T follicular helper cell (primary cell): ENCODE results near the gene SMNDC1.
A peak's percentile ranks its signal among the peaks of the same experiment; 100 is the strongest.

Source experiments
- DNase-seq: peaks from one replicate; pipeline ENCODE4 v3.0.0-alpha.2; 2020; ENCODE audit warnings: low read depth

Gene SMNDC1

DNA sequence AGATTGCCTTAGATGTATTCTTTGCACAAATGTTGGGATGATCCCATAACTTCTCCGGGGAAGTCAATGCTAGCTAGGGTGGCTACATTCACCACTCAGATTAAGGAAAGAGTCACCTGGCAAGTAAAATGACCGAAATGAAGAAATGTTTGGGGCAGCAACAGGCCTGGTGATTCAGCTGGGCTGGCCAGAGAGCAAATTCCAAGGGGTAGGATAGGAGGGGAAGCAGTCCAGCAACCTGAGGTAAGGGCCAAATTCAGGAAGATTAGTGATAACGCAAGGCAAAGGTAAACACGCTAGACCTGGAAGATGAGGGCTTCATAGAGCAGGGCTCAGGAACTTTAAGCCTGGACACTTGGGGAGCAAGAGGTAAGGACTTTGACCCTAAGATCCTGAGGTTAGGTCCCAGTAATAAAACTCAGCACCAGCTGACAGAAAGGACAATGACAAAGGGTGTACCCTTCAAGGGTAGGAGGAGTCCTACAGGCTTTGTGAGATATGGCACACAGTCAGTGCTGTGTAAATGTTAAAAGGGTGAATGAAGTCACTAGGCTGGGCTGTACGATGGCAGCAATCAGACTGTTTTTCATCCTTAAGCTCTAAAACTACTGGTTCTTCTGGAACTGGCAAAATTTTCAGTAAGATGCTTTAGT is 22.7 kb upstream of the SMNDC1 start:
- DNase-seq: no peak

DNA sequence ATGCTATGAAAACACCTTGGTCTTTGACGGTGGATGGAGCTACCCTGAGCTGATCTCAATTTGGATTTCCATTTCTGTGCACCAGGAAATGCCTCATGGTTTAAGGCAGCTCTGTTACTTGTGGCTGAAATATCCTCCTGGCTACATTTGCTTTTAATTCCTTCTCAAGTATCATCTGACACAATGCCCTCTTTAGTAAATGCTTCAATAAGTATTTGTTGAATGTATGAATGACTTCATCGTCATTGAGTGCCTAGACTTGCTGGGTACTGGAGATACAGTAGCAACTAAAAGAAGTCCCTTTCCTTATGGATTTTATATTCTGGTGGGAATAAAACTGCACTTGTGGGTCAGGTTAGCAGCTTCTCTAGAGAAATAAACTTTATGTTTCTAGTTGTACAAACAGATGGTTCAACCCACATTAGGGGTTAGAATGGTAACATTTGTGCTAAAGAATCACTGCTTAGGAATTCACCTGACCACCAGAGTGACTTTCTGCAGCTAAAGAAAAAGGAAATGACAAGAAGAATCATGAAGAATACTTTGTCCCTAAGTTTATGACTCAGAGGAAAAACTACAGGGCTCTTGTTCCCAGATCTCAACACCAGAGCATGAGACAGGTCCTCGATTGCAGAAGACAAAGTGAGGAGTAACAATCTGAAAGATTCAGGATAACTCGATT is 21.8 kb upstream of the SMNDC1 start:
- no peak for DNase-seq

DNA sequence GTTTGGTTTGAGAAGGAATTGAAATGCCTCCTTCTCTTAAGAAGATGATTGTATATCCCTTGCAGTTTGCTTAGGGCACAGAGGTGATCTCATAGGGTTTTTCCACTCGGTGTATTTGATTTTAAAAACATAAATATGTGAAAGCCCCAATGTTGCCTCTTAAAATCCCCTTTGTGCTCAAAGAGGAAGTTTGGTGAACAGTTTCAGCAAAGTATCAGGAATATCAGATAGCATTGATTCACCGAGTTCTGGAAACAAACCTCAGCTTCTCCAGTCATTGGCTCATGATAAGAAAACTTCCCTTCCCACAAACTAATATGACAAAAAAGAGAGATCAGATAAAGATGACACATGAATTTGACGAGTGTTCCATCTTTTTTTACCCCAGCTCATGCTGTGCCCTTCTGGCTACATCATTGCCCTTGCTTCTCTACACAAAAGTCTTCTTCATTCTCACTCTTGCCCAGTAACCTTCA is 20.1 kb upstream of the SMNDC1 start:
- no peak for DNase-seq

DNA sequence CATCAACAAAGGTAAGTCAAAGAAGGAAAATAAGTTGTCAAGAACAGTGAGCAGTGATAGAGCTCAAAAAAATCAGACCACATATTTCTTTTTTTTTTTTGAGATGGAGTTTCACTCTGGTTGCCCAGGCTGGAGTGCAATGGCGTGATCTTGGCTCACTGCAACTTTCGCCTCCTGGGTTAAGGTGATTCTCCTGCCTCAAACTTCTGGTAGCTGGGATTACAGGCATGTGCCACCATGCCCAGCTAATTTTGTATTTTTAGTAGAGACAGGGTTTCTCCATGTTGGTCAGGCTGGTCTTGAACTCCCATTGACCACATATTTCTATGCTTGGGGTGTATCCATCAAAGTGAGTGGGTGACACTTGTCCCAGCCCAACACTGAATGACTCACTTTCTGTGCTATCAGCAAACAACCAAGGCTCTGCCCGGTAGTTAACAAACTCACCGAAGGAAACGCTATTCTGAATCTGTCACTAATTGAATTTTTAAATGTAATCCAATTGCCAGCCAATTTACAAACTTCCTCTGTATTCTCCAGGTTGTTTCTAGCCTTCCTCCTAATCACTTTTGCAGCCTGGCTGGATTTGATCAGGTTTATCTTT is 19.6 kb upstream of the SMNDC1 start:
- no peak for DNase-seq

DNA sequence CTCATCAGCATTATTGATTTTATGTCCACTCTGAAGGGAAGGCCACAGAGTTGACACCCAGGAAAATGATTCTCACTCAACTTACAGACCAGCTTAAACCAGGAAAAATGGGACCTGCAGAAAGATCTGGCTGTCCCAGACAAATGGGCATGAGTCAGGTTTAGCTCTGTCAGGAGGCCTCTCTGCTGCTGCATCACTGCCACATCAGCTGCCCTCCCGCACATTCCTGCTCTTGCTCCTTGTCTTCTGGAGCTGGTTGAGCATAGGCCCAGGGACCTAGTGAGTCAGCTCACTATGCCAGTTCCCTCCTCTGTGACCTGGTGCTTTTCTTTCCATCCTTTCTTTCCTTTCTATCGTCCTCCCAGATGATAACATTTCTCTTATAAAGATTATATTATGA is 18.8 kb upstream of the SMNDC1 start:
- DNase-seq: no peak

DNA sequence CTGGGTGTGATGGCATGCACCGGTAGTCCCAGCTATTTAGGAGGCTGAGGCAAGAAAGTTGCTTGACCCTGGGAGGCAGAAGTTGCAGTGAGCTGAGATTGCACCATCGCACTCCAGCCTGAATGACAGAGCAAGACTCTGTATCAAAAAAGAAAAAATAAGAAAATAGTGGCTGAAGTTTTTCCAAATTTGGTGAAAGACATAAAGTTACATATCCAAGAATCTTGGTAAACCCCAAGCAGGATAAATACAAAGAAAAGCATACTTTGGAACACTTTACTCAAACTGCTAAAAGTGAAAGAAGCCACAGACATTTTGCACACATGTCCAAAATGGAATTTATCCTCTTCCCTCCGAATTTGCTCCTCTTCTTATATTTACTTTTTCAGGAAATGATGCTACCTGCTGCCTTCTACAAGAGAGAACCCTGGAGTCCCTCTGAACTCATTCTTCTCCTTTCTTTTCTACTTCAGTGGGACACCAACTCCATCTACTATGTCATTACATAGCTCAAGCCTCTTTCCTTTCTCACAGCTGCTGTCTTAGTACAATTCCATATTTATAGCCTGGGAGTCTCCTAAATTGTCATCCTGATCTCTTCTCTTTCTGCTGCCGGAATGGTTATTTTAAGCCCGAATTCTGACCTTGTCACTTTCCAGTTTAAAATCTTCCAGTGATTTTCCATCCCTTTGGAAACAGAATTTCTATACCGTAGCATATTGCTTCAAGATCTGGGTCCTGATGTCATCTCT is 17.3 kb upstream of the SMNDC1 start:
- DNase-seq: no peak

DNA sequence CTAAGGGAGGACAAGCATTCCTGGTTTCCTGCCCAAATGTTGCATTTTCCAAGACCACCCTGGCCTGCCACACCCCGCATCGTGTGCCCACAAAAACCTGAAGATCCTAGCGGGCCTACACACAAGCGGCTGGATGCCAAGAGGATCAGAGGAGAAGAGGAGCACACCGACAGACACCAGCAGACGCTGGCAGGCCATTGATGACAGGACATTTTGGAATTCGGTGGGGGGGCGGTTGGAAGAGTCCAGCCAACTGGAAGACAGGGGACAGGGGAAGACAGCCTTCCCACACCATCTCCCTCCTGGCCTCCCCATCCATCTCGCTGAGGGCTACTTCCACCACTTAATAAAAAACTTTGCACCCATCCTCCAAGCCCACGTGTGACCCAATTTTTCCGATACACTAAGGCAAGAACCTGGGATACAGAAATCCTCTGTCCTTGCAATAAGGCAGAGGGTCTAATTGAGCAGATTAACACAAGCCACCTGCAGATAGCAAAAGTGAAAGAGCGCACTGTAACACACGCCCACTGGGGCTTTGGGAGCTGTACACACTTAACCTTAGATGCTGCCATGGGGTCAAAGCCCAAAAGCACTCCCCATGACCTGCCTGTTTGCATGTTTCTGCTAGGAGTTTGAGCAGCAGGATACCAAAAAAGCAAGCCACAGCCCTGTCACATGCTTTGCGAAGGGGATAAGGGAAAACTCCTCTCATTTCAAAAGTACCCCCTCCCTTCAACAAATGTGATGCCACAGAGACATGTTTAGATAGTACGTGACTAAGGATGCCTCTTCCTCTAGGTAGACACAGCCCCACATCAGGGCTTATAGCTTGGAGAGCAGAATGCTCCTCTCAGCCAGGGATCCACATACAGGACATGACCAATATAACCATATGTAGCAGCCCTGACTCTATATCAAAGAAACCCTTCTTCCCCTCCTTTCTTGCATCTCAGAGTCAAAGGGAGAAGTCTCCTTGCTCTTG is 13.4 kb upstream of the SMNDC1 start:
- no peak for DNase-seq

DNA sequence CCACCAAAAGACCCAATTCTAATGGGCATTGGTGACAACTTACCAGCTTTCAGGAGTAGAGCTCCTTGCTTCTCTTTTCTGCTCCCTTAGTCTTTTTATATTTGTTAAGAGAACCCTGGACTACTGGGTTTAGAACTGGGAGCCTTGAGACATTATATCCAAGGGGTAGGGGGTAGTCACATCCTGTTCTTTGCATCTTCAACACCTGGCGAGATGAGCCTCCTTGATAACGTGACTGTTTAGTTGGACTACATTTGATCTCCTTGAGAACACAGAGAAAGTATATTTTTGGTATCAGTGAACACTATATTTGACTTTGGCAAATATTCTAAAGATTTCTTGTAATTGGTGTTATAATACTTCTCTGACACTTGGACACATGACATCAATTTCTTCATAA is 9.0 kb upstream of the SMNDC1 start:
- DNase-seq: no peak

DNA sequence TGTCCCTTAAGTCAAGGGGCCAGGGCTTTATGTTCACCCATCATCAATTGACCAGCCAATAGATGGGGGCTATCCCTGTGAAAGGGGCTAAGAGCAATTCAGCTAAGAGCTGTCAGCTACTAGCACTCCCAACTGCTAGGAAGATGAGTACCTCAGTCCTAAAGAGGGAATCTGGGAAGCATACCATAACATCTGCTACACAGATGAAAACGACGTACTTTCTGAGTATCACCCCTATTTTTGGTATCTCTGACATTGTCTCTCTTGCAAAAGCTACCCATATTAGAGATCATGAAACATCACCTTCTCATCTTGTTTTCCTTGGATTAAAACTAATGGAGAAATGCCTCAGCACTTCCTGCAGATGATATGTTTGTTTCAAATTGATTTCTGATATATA is 7.5 kb upstream of the SMNDC1 start:
- DNase-seq: no peak

DNA sequence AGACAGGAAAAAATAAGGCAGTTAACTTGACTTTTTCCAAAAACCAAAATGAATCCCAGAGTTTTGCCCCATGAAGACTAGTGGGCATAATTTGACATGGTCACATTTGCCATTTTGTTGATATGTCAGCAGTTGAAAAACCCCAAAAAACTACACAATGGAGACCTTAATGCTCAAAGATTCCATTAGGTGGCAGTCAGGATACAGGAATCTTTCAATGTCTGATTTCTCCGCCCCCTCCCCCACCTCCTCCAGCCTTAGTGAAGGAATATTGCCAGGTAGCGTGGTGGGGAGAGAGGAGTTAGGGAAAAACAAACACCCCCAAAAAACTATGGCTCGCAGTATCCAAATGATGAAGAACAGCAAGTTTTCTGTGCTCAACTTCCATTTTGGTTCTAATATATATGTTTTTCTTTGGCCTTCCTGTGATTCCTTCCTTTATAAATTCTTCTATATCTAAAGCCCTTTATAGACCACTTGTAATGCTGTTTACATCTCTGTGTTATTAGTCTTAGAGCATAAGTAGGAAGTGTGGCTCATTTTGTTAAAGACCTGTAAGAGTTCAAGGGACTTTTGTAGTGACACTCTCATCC is 6.7 kb upstream of the SMNDC1 start:
- DNase-seq: peak; percentile 21

DNA sequence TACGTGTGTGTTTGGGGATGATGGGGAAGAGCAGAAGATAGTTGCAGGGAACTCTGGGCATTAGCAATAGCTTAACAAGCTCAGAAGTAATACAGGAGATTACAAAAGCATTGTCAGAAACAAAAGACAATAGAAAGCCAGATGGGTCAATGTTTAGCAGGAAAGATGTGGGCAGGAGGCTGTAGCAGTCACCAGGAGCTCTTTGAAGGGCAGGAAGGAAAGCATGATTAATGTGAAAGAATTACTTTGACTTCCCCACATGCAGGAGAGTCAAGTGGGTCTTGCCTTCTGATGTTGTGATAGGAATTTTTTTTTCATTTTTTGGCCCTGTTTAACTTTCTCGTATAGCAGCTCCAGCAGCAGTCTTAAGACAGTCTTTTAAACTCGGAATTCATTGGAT is 6.0 kb upstream of the SMNDC1 start:
- DNase-seq: no peak

DNA sequence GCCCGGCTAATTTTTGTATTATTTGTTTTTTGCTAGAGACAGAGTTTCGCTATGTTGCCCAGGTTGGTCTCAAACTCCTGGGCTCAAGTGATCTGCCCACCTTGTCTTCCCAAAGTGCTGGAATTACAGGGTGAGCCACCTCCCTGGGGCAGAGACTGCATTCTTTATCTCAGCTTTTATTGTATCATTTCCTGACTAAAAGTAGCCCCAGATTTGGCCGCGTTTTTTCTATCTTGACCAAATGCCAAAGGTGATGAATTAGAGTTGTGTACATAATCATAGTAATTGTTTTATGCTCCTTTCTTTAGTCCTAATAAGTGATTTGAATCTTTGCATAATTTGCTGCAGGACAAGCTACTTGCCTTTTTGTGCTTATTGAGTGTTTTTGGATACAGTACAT is 3.1 kb upstream of the SMNDC1 start:
- no peak for DNase-seq

DNA sequence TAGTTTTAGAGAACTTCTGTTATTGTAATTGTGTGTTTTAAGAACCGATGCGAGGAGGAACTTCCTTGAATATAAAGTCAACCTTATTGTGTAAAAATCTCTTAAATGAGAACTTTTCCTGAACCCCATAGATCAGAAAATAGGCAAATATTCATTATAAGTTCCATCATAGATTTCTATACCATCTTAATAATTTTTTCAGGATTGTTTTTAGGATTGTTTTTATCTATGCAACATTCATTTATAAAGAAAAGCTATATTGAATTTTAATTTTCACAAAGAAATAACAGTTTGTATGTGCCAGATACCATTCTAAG is 1.7 kb upstream of the SMNDC1 start:
- no peak for DNase-seq

DNA sequence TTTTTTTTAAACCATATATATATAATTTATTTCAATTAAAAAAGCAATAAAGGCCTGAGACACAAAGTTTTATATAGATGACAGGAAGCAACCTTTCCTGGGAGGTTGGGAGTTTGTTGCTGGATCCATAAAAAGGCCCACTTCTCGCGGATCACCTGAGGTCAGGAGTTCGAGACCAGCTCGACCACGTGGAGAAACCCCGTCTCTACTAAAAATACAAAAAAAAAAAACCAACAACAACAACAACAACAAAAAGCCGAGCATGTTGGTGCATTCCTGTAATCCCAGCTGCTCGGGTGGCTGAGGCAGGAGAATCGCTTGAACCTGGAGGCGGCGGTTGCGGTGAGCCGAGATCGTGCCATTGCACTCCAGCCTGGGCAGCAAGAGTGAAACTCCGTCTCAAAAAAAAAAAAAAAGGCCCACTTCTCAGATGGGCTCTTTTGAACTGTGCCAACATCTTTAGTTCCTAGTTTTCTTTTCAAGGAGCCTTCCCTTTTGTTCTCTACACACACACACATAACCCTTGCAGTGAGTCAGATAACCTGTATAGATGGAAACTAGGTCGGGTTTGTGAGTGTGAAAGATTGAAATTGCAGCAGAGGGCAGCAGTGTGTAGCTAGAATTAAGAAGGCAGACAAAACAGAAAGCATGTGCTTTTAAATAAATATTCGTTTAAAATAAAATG is 1.2 kb upstream of the SMNDC1 start:
- peak; percentile 43 for DNase-seq

DNA sequence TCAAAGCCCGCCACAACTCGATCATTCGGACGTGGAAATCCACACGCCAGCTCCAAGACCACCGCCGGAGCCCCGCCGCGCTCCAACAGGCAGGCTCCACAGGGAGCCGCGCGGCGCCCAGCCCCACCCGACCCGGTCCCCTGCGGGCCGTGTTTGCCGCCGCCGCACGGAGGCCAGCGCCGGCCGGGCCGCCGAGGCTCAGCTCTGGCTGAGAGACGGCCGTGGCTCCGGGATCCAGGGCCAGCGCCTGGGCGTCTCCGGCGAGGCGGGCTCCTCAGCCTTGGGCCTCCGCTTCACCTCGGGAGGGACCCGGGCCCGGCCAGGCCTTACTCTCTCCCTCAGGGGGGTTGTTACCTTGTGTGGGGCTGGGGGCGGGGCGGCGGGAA is 333 bp downstream of the SMNDC1 start:
- no peak for DNase-seq

DNA sequence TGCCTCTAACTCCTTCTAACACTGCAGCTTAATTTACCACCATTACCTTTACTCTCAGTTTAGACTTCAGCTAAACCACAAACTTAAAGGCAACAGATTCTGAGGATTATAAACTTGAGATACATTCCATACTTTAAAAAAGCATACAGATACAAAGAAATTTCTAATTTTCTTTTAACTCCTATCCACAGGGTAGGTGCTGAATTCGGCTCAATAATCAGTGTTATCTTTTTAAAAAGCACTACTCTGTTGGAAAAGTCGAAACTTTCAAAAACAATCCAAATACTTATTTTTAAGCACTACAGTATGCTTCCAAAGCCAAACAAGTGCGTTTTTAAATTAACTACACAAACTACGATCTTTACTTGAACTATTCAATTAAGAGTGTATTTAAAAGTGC is 1.0 kb downstream of the SMNDC1 start:
- DNase-seq: no peak

DNA sequence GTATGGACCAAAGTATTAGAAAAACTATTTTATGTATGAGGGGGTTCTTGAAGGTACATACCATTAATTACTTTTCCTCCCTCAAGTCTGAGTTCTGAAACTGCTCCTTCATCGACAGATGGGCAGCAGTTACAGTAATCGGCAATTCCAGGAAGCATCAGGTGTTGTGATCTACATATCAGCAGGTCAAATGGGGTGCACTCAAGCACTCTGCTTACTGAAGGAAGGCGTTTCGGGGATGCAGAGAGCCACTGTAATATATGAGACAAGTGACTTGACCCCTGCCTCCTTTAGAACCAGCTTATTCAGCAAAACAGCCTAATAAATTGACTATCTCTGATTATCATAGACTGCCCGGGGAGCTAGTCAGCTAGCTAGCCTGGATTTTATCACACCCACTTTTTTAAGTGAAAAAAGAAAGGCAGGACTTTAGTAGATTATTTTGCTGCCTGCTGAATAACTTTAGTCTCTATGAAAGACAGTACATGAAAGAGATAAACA is 4.2 kb downstream of the SMNDC1 start:
- DNase-seq: no peak

DNA sequence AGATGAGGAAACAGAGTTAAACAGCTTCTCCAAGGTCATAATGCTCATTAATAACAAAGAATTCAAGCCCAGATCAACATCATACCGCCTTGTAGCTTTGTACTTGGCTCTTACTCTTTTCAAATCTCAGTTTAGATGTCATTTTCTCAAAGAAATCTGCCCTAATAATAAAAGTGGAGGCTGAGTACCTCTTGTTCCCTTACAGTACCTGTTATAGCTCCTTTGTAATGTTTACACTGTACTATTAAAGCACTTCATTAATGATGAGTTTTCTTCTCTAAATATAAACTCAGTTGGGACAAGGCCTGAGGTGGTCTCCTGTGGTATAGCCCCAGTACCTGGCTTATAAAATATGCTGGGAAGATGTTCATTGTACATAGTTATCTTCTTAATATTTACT is 7.8 kb downstream of the SMNDC1 start:
- DNase-seq: no peak

DNA sequence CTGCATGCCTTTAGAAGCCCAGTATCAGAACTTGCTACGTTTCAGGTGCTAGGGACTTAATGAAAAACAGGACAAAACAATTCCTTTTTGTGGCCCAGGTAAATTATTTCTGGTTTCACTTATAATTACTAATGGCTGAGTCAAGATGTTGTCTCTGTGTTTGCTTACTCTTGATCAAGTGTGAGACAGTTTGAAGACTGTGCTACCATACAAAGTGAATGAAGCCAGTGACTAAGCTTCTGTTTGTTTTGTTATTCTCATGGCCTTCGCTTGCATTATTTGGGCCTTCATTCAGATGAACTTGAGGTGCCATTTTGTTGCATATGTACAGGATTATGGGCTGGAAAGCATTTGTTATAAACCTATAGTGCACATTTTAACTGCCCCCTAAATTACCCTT is 17.9 kb downstream of the SMNDC1 start:
- no peak for DNase-seq

DNA sequence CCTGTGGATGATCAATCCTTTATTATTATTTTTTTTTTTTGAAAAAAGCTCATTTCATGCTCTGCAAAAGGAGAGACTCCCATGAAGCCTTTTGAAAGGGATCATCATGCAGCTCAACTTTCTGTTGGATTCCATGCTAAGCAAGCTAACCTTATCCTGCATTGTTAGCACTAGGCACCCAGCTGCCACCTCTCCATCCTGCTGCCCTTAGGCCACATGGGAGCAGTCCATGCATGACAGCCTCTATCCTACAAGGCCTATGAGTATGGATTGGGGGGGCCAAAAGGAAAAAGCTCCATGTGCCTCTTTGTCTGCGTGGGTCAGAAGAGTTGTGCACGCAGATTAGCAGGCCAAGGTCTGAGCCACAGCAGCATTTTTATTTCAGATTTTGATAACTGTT is 19.2 kb downstream of the SMNDC1 start:
- no peak for DNase-seq

DNA sequence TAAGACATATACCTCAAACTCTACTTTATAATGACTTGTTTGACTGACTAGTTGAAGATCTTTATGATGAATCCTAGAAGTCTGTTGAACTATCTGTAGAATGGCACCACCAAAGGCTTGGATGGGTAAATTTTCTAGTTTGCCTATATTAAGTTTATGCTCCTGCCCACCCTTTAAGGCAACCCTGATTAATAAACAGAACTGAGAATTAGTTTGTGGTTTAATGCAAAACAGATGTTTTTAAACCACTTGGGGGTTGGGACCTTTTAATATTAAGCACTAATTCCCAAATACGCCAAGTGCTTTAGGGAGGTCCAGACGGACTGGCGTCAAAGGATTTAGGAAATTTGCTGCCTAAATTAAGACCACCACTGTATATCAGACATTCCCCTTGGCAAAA is 20.5 kb downstream of the SMNDC1 start:
- DNase-seq: no peak
